Dermis microvascular lymphatic vessel endothelial cell (primary cell): ENCODE results near the gene AMIGO1. TPM values are rescaled to one million over a fixed set of nuclear protein-coding genes. Genes with fewer than 3 reads are reported as not detected.

ENCODE experiments used
- DNase-seq, 2 donors: peaks; one replicate each; pipeline versions ENCODE4 v3.0.0 to v3.0.0-alpha.2; 2010; ENCODE audit warnings: low read depth in 2 of 2
- total RNA-seq: library from RNA; depleted of rRNA; stranded (reverse); fragments of >200 nt; gene quantifications from 2 replicates; pipeline ENCODE4 v1.2.1, GENCODE V29; 2014

Gene AMIGO1
- total RNA-seq, result 0.64 and 1.0 TPM in 2 replicates

GRCh38 chr1:109509176-109510134, at the start of gene AMIGO1:
AMIGO1 (minus strand) TSS chr1:109509727; CDS start chr1:109508912, 815 bp downstream.
- DNase-seq, result peak in 1 of 2 donors; percentile 65

GRCh38 chr1:109557520-109557919, 48.0 kb upstream of the AMIGO1 start:
- DNase-seq, result no peak

- DNase-seq, result no peak
Observed at GRCh38 chr1:109556563-109556962, 47.0 kb upstream of the AMIGO1 start.

GRCh38 chr1:109548321-109549267, 39.1 kb upstream of the AMIGO1 start, which contains the start of gene GNAI3:
GNAI3 (plus strand) TSS chr1:109548615; CDS start chr1:109548721, 106 bp downstream.
- DNase-seq, result peak; percentile 83 to 96

- DNase-seq, result peak in 1 of 2 donors; percentile 37
Observed at GRCh38 chr1:109547463-109548320, 38.2 kb upstream of the AMIGO1 start.

GRCh38 chr1:109546311-109547109, 37.0 kb upstream of the AMIGO1 start:
- DNase-seq, result peak; percentile 85 to 89

- no peak for DNase-seq
Observed at GRCh38 chr1:109543988-109544735, 34.6 kb upstream of the AMIGO1 start.

GRCh38 chr1:109543283-109543987, 33.9 kb upstream of the AMIGO1 start:
- DNase-seq, result no peak

- no peak for DNase-seq
Observed at GRCh38 chr1:109542657-109543056, 33.1 kb upstream of the AMIGO1 start.

- DNase-seq, result no peak
Observed at GRCh38 chr1:109541102-109541501, 31.6 kb upstream of the AMIGO1 start.

GRCh38 chr1:109539676-109540075, 30.1 kb upstream of the AMIGO1 start, which contains the start of gene GPR61:
GPR61 (plus strand) TSS chr1:109539872; CDS start chr1:109543023, 3,151 bp downstream.
- no peak for DNase-seq

GRCh38 chr1:109538827-109539555, 29.5 kb upstream of the AMIGO1 start:
- DNase-seq, result no peak

- DNase-seq, result no peak
Observed at GRCh38 chr1:109537450-109538178, 28.1 kb upstream of the AMIGO1 start.

GRCh38 chr1:109535971-109536491, 26.5 kb upstream of the AMIGO1 start:
- no peak for DNase-seq

GRCh38 chr1:109535481-109535880, 26.0 kb upstream of the AMIGO1 start:
- no peak for DNase-seq

GRCh38 chr1:109534307-109534858, 24.9 kb upstream of the AMIGO1 start:
- no peak for DNase-seq
